Measurements from ENCODE around the gene HHAT.
"Not testable (repeated sequence)": the region's sequence is repeated elsewhere in the genome, so short reads cannot be mapped to it uniquely, and the experiment has no call there.

DNA sequence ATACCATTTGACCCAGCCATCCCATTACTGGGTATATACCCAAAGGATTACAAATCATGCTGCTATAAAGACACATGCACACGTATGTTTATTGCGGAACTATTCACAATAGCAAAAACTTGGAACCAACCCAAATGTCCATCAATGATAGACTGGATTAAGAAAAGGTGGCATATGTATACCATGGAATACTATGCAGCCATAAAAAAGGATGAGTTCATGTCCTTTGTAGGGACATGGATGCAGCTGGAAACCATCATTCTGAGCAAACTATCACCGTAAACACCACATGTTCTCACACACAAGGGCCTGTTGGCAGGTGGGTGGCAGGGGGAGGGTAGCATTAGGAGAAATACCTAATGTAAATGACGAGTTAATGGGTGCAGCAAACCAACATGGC, 332.8 kb downstream of the HHAT start:
- TF ChIP-seq POLR2AphosphoS5 (IDR thresholded peaks at IDR 0.05; ENCODE audit: insufficient read depth in 1 of 2, low read depth in 1 of 2); POLR2A (IDR thresholded peaks at IDR 0.05): not testable (repeated sequence)
- TF ChIP-seq, protein P1, sequence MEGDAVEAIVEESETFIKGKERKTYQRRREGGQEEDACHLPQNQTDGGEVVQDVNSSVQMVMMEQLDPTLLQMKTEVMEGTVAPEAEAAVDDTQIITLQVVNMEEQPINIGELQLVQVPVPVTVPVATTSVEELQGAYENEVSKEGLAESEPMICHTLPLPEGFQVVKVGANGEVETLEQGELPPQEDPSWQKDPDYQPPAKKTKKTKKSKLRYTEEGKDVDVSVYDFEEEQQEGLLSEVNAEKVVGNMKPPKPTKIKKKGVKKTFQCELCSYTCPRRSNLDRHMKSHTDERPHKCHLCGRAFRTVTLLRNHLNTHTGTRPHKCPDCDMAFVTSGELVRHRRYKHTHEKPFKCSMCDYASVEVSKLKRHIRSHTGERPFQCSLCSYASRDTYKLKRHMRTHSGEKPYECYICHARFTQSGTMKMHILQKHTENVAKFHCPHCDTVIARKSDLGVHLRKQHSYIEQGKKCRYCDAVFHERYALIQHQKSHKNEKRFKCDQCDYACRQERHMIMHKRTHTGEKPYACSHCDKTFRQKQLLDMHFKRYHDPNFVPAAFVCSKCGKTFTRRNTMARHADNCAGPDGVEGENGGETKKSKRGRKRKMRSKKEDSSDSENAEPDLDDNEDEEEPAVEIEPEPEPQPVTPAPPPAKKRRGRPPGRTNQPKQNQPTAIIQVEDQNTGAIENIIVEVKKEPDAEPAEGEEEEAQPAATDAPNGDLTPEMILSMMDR (IDR thresholded peaks at IDR 0.05): not testable (repeated sequence)

Measured in vagina (tissue), 2 donors.